DMS53 (cell line): ENCODE data around the gene NUMB.

Experiments
- DNase-seq: peaks from one replicate; lab custom pipeline; 2025; lab: John Stamatoyannopoulos, UW

Gene NUMB

DNA sequence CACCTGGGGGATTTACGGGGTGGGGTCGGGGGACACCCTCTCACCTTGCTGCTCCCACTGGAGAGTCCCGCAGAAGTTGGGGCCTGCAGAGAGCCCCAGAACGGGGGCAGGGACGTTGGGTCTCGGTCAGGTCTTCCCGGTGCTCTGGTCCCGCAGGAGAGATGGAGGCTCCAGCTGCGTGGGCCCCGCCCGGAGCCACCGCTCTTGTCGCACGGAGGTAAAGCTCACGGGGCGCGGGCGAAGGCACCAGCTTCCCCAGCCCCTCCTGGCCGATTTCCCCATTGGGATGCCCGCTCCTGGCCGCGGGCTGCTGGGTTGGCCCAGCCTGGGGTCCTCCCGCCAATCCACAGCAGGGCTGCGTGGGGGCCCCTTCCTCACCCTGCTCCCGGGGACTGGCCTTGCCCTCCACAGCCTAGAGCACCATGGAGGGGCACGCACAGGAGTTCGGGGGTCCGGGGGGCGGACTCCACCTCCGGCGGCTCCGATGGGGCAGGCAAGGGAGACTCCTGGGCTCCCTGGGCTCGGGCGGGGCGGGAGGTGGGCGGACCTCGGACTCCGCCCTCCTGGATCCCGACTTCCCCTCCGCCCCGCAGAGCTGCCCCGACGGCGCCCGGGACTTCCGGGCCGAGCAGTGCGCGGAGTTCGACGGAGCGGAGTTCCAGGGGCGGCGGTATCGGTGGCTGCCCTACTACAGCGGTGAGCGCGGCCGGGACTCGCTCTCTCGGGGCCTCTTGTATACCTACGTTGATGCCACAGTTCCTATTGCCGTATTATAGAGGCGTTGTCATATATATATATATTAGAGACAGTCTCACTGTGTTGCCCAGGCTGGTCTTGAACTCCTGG lies 212.6 kb downstream of the NUMB start:
- DNase-seq: peak; percentile 76

- no peak for DNase-seq
Measured at GRCh38 chr14:73244541-73245290, 213.6 kb downstream of the NUMB start.

DNA sequence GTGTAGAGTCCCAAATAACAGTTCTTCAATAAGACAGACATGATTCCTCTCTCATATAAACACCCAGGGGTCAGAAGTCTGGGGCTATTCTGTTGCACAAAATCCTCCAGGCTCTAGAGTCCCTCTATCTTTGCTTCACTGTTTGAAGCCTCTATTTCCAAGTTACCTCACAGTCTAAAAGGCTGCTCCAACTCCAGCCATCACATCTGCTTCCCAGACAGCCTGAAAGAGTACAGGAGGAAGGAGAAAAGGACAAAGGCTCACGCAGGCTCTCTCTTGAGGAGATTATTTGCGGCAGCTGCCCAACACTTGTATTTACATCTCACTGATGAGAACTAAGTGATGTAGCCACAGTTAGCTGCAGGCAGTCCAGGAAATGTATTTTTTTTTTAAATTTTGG lies 214.6 kb downstream of the NUMB start:
- no peak for DNase-seq

- DNase-seq: no peak
Measured at GRCh38 chr14:73243341-73243740, 215.0 kb downstream of the NUMB start.

GRCh38 chr14:73242357-73242901 lies 215.9 kb downstream of the NUMB start:
- DNase-seq: no peak

DNA sequence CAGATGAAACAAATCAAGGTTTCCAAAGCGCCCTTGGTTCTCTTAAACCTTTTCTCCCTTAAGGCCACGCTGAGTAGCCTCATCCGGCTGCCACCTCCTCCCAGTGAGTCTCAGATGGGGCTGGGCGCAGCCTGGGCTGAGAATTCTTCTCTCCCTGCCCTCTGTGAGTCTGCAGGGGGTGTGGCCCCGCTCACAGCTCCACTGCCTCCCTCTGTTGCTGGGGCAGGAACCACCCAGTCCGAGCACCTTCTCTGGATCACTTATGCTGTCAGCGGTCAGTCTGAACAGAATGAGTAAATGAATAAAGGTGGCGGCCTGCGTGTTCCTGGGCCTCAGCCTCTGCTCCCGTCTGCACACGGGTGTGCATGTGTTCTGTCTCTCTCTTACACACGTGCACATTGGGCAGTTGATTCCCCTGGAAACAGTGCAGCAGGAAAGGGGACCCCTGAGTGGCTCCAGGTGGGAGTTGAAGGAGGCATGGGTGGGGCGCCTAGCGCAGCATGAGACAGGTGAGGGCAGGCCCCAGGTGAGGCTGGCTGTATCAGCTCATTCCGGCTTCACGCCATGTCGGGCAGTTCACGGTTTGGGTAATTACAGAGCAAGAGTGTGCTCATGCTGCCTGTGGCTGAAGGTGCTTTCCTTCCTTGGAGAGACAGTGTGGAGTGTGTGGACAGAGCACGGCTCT lies 216.7 kb downstream of the NUMB start:
- no peak for DNase-seq

GRCh38 chr14:73240816-73241480 lies 217.4 kb downstream of the NUMB start:
- no peak for DNase-seq

DNA sequence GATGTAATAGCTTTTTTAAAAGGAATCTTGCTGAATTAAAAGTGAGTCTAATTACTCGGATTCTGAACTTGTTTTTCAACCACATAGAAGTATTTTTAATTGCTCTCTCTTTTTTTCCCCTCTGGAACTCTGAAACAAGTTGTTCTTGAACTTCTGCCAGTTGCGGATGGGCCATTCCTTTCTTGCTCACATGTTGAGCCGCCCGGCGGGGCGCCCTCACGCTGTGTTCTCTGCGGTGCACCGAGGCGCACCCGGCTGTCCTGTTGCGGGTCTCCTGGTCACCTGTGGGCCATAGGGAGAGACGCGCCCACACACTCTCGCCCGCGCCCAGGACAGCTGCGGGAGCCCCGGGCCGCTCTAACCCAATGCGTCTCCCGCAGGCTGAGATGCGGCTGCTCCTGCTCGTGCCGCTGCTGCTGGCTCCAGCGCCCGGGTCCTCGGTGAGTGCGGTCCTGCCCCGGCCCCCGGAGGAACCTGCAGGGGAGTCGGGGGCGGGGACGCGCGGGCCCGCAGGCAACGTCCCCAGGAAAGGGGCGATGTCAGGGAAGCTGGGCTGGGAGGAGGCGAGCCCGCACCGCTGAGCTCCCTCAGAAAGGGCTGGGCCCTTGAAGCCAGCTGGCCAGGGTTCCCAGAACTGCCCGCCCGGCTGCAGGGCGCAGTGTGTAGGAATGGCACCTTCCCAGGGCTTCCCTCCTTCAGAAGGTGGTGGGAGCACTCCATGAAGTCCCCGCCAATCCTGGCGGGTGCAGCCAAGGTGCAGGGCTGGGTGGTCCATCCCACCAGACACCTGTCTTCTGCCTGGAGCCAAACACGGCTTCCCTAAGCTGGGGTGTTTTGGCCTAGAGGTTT lies 218.7 kb downstream of the NUMB start:
- peak; percentile 22 for DNase-seq

GRCh38 chr14:73238941-73239340 lies 219.4 kb downstream of the NUMB start:
- peak; percentile 15 for DNase-seq

GRCh38 chr14:73238424-73238852 lies 219.9 kb downstream of the NUMB start:
- peak; percentile 37 for DNase-seq

- peak; percentile 34 for DNase-seq
Measured at GRCh38 chr14:73237786-73238423, 220.4 kb downstream of the NUMB start.

GRCh38 chr14:73237219-73237785 lies 221.0 kb downstream of the NUMB start, which contains the start of gene PAPLN:
Gene PAPLN (plus strand): TSS chr14:73237506. CDS start chr14:73239779, 2,273 bp downstream.
- DNase-seq: peak; percentile 59

DNA sequence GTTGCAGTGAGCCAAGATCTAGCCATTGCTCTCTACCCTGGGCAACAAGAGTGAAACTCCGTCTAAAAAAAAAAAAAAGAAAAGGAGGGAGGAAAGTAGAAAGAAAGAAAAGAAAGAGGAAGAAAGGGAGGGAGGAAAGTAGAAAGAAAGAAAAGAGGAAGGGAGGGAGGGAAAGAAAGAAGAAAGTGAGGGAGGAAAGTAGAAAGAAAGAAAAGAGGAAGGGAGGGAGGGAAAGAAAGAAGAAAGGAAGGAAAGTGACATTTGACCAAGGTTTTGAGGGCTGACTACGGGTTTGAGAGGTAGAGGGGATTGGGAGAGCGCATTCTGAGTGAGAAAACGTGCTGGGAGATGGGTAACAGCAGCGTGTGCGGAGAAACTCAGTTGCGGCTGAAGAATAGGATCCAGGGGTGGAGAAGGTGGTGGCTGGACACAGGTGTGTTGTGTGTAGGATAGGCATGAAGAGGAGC lies 221.6 kb downstream of the NUMB start:
- DNase-seq: no peak

GRCh38 chr14:73236157-73236556 lies 222.2 kb downstream of the NUMB start:
- no peak for DNase-seq

DNA sequence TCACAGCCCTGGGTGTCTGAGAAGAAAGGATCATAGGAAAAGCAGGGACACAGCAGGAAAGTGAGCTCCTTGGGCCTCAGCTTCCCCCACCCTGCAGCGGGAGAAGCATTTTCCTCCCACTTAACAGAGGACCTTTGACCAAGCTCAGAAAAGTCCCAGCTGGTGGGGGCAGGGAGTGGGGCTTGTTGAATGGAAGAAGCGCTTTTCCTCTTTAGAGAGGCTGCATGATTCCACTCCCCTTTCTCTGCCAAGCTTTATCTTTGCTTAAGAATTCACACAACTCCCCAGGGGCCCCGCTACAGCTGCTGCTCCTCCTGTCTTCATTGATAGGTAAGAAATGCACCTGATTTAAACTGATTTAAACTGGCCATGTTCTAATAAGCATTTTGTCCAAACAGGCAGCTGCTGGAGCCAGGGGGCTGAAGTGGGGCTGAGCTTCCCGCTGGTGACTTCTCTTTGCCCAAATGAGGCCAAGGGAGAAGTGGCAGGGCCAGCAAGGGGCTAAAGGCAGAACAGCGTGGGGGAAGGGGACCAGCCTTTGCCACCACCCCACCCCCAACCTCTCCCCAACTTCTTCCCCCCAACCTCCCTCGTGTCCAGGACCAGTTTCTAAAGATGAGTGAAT lies 222.7 kb downstream of the NUMB start:
- no peak for DNase-seq

GRCh38 chr14:73234586-73235394 lies 223.6 kb downstream of the NUMB start:
- DNase-seq: no peak

DNA sequence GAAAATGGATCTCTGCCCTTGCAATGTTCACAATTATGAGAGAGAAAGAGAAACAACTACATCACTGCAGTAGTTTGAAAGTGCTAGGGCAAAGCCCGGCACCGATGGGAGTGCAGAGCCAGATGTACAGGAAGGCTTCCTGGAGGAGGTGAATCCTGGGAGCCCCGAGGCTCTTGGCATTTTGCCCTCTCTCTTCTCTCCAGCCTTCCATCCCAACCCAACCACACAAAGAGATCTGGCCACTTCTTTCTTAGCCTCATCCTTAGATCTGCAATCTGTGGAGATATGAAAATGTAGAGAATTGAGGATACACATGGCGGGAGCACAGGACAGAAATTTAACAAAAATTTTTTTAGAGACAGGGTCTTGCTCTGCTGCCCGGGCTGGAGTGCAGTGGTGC lies 224.3 kb downstream of the NUMB start:
- DNase-seq: no peak

DNA sequence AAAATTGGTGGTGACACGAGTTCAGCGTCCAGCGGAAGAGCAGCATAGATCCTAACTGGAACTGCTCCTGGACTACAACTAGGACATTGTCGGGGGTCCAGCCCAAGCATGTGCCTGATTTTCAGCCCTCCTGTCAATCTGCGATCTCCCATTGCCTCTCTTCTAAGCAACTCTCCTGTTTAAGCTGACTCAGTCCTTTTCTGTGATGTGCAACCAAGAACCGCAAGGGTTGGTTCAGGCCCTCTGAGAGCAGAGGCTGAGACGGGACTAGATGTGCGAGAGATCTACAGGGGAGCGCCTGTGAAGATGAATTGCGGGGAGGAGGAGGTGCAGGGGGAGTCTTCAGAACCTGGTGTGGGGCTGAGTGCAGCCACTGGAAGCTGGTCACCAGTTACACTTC lies 224.8 kb downstream of the NUMB start:
- no peak for DNase-seq
